A673 (cell line): ENCODE data around the gene RIT1. TPM values are rescaled to one million over a fixed set of nuclear protein-coding genes. Genes with fewer than 3 reads are reported as not detected.

Experiments
- BruUV-seq: library from RNA; stranded (reverse); fragments of 400-500 nt; replicated peaks from 2 replicates; lab custom pipeline; 2021; lab: Mats Ljungman, UMichigan
- CTCF ChIA-PET: fragments of 300-600 bp; sonication (Branson Sonifier 250); formaldehyde crosslinking; loops from one replicate; lab custom pipeline; 2022; ENCODE audit warnings: antibody characterized with exemption; lab: Charles Lee
- POLR2A ChIA-PET: fragments of 300-600 bp; sonication (Branson Sonifier 250); formaldehyde crosslinking; loops from one replicate; lab custom pipeline; 2022; ENCODE audit warnings: antibody characterized with exemption; ENCODE audit not compliant: low non-redundant PET; lab: Charles Lee
- DNase-seq: peaks from one replicate; pipeline ENCODE4 v3.0.0-alpha.2; 2015; ENCODE audit warnings: low spot score
- H3K27ac ChIP-seq: fragments of 200-600 bp; sonication (generic); 2 replicates; pipeline ENCODE4 v1.5.1; 2016; ENCODE audit warnings: mixed run types, low read depth, mild to moderate bottlenecking, mixed read lengths, antibody characterized with exemption, low read length; ENCODE audit not compliant: poor library complexity, severe bottlenecking
- H3K27me3 ChIP-seq: fragments of 200-600 bp; sonication (generic); replicated peaks from 2 replicates; pipeline ENCODE4 v1.6.1; 2017; ENCODE audit warnings: mixed run types, low read depth, mild to moderate bottlenecking, mixed read lengths, antibody characterized with exemption, low read length; ENCODE audit not compliant: insufficient read depth, poor library complexity
- H3K36me3 ChIP-seq: fragments of 200-600 bp; sonication (generic); 2 replicates; pipeline ENCODE4 v1.6.1; 2016; ENCODE audit warnings: mixed run types, mild to moderate bottlenecking, mixed read lengths, antibody characterized with exemption, low read length; ENCODE audit not compliant: insufficient read depth, poor library complexity, severe bottlenecking
- H3K4me1 ChIP-seq: fragments of 200-600 bp; sonication (generic); 2 replicates; pipeline ENCODE4 v1.6.1; 2017; ENCODE audit warnings: mixed run types, mild to moderate bottlenecking, mixed read lengths, antibody characterized with exemption, low read length; ENCODE audit not compliant: insufficient read depth, poor library complexity, severe bottlenecking
- H3K4me3 ChIP-seq: fragments of 200-600 bp; sonication (generic); 2 replicates; pipeline ENCODE4 v1.5.1; 2016; ENCODE audit warnings: low read depth, mixed run types, mild to moderate bottlenecking, mixed read lengths, low read length; ENCODE audit not compliant: poor library complexity, severe bottlenecking
- H3K9me3 ChIP-seq: fragments of 200-600 bp; sonication (generic); 2 replicates; pipeline ENCODE4 v1.6.1; 2016; ENCODE audit warnings: mixed run types, low read depth, mild to moderate bottlenecking, mixed read lengths, antibody characterized with exemption, low read length; ENCODE audit not compliant: poor library complexity, severe bottlenecking
- EZH2 ChIP-seq: fragments of 200-600 bp; sonication (generic); IDR thresholded peaks from 2 replicates; pipeline ENCODE4 v1.6.1; 2017; ENCODE audit warnings: borderline replicate concordance, low read depth, mild to moderate bottlenecking, mixed read lengths, antibody characterized with exemption, low read length; ENCODE audit not compliant: poor library complexity, severe bottlenecking
- intact Hi-C: fragments of 100-400 bp; cut with micrococcal nuclease; formaldehyde crosslinking; loops from one replicate; pipeline ENCODE4 v1.10.0; 2022; ENCODE audit not compliant: unreplicated experiment
- total RNA-seq: library from RNA; stranded (reverse); gene quantifications from 2 replicates; pipeline ENCODE4 v1.2.3, GENCODE V29; 2021
- TF ChIP-seq, protein P1 (sequence below): fragments of 300-800, 200-600 bp; sonication (generic); conservative IDR thresholded peaks from 2 replicates; pipeline ENCODE4 v1.5.1; 2017; ENCODE audit warnings: low read depth, mild to moderate bottlenecking, antibody characterized with exemption, low read length, moderate library complexity, mixed read lengths

The RIT1 gene
- total RNA-seq, 1 experiment from 2014 or later = 27.5 TPM

DNA sequence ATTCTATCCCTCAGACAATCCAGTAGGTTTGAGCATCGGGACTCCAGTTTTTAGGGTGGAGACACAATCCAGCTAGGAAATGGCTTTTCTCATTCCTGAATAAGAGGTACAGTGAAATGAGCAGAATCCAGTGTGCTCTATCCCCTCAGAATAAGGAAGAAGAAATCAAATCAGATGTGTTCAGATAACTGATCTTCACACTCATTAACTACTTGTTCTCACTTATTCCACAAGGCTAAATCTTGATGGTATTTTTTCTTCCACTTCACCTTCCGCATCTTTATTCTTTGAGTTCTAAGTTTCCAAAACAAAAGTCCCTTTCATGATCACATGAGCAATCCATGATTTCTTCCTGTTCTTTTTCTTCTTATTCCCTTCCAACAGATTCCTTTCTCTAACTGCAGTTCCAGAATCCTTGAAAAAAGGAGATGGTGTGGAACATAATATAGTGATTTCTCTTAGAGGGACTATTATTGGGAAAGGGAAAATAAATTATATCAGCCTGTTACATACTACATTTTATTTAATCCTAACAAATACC, 50.1 kb downstream of the RIT1 start:
- TF ChIP-seq, protein P1, sequence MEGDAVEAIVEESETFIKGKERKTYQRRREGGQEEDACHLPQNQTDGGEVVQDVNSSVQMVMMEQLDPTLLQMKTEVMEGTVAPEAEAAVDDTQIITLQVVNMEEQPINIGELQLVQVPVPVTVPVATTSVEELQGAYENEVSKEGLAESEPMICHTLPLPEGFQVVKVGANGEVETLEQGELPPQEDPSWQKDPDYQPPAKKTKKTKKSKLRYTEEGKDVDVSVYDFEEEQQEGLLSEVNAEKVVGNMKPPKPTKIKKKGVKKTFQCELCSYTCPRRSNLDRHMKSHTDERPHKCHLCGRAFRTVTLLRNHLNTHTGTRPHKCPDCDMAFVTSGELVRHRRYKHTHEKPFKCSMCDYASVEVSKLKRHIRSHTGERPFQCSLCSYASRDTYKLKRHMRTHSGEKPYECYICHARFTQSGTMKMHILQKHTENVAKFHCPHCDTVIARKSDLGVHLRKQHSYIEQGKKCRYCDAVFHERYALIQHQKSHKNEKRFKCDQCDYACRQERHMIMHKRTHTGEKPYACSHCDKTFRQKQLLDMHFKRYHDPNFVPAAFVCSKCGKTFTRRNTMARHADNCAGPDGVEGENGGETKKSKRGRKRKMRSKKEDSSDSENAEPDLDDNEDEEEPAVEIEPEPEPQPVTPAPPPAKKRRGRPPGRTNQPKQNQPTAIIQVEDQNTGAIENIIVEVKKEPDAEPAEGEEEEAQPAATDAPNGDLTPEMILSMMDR = no peak
- no peak for TF ChIP-seq EZH2
- CTCF ChIA-PET = no interaction called here
- intact Hi-C loops = no loop called here
- Histone ChIP-seq H3K36me3 (no peaks in the 10 kb centered on the region), H3K4me3 (peak overlapping the region; percentile 50), H3K27me3 (no peaks in the 10 kb centered on the region), H3K27ac (peak overlapping the region; percentile 73), H3K4me1 (peaks cover 10% of the 10 kb centered on the region), H3K9me3 (no peaks in the 10 kb centered on the region)
- POLR2A ChIA-PET = interaction anchor here (0.5 kb wide), 1 partner anchor 851 kb away, joined by 3 read pairs; no protein-coding TSS in a partner anchor
- DNase-seq = no peak
- TSS peak; percentile 91 for BruUV-seq

DNA sequence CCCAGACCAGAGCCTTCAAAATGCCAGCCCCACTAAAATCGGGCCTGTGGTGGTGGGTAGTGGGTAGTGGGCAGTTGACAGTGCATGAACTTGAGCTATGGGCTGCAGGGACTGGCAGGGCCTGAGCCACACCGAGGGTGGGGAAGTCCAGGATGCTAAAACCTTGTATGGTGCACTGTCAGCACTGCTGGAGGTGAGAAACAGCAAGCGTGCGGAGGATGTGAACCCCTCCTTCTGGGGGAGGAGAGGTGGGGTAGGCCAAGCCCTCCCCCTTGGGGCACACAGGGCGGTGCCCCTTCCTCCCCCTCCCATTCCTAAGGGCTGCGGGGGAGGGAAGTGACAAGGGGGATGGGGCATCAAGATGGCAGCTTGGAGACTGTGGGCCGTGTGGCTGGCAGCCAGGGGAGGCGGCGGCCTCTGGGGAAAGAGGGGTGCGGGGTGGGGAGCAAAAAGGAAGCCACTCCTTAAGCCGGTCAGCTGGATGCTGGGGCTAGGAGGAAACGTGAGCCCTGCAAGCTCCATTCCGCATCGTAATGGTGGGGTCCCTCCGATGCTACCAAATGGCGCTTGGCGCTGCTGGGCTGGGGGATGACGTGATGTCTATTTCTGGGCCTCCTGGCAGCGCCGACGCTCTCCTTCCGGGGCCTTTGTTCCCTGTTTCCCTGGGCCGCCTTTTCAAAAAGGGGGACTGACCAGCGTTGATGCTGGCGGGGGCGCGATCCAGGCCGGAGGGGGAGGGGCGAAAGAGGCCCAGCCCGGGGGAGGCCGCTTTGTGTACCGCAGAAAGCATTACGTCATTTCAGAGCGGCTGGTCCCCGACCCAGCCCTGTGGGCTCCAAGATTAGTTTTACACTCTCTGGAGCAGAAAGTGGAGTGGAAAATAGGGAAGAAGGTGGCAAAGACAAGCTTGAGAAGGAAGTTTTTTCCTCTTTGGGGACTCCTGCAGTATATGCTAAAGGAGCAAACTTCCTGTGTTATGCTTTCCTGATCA, 51.0 kb downstream of the RIT1 start:
- TF ChIP-seq, protein P1 = no peak
- TF ChIP-seq EZH2 = no peak
- DNase-seq = peak; percentile 81
- intact Hi-C loops = no loop called here
- H3K27ac ChIP-seq = peak overlapping the region; percentile 73
- BruUV-seq = no TSS peak
- peaks cover 11% of the 10 kb centered on the region for H3K4me1 ChIP-seq
- H3K27me3 ChIP-seq = no peaks in the 10 kb centered on the region
- no peaks in the 10 kb centered on the region for H3K9me3 ChIP-seq
- CTCF ChIA-PET = no interaction called here
- POLR2A ChIA-PET = interaction anchor here (0.5 to 0.6 kb wide), 3 partner anchors 213 to 850 kb away, joined by 3 to 4 read pairs (median 3); no protein-coding TSS in a partner anchor
- peaks cover 3% of the 10 kb centered on the region for H3K36me3 ChIP-seq
- H3K4me3 ChIP-seq = peak overlapping the region; percentile 50

DNA sequence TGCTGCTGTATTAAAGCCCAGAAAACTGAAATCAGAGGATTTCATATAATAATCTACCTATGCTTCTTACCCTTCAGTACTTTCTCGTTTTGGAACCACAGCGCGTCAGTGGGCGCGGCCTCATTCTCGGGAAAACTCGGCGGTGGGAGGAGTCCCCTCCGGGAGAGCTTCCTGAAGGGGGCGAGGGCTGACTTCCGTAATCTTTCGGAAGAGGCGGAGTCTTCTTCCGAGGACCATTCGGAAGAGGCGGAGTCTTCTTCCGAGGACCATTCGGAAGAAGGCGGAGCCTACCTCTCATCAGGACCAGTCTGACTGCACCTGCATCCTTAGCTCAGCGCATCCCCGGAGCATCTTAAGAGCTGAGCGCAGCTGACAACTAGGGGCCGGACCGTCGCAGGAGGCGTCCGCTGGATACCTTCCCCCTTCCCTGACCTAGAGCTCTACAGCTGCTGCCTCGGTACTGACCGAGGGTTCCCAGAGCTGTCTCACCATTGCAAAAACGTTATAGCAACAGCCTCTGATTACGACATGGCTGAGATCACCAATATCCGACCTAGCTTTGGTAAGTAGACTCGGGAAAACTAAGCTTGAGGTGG, 51.8 kb downstream of the RIT1 start, which contains the start of gene SYT11:
TSS of gene SYT11 (plus strand) at position 334 of the 596 bp plus-strand sequence. CDS start at position 529, 195 bp downstream.
- ChIA-PET CTCF (no interaction called here), POLR2A (interaction anchor here (0.5 kb wide), 1 partner anchor 214 kb away, joined by 4 read pairs; no protein-coding TSS in a partner anchor)
- TF ChIP-seq, protein P1 = no peak
- TF ChIP-seq EZH2 = no peak
- BruUV-seq = no TSS peak
- Histone ChIP-seq H3K27ac (peak within 1 kb of the TSS; percentile 73), H3K4me1 (peaks cover 11% of the 10 kb centered on the region), H3K4me3 (peak within 1 kb of the TSS; percentile 50), H3K9me3 (no peaks in the 10 kb centered on the region), H3K27me3 (no peaks in the 10 kb centered on the region), H3K36me3 (peaks cover 9% of the 10 kb centered on the region)
- intact Hi-C loops = no loop called here
- peak; percentile 98 for DNase-seq
